Vein endothelial cell (primary cell): Measurements from ENCODE around the gene HNRNPUL2. TPM values are rescaled to one million over a fixed set of nuclear protein-coding genes. Genes with fewer than 3 reads are reported as not detected.

Source experiments
- small RNA-seq: library from RNA; depleted of rRNA; stranded (forward); fragments of <200 nt; gene quantifications from one replicate; pipeline ENCODE3, GENCODE V24; 2012
- total RNA-seq: library from RNA; depleted of rRNA; stranded (reverse); fragments of >200 nt; gene quantifications from 2 replicates; pipeline ENCODE4 v1.2.3, GENCODE V29; 2012

HNRNPUL2 gene
- total RNA-seq = 10.5 and 15.0 TPM in 2 replicates

DNA sequence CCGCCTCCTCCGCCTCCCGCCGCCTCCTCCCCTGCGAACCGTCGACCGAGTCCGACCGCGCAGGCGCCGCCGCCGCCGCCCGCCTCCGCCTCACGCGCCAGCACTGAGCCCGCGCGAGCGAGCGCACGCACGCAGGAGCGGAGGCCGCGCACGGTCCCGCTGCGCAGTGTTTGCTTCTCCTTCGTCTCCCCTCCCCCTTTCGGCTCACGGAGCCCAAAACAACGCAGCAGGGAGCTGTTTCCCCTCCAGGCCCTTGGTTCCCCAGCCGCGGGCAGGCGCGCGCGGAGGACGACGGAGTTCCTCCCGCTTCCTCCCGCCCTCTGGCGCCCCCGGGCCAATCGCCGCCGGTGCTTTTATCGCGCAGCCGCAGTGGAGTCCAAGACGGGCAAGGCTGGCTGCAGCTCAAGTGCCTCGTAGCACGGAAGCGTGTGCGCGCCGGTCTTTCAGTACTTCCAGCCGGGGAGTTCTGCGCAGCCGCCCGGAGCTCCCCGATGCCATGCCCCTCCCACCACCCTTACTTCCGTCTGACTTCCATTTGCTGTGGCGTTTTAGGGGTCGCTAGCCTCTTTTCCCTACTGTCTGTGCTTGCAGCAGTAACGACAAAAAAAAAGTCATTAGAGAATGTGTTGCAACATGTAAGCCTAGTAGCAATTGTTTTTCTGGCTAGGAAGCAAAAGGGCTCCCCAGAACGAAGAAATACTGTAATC, at the start of gene HNRNPUL2:
HNRNPUL2 (minus strand) TSS at position 293 of the 707 bp plus-strand sequence. CDS start 301 bp downstream, outside the sequence.

DNA sequence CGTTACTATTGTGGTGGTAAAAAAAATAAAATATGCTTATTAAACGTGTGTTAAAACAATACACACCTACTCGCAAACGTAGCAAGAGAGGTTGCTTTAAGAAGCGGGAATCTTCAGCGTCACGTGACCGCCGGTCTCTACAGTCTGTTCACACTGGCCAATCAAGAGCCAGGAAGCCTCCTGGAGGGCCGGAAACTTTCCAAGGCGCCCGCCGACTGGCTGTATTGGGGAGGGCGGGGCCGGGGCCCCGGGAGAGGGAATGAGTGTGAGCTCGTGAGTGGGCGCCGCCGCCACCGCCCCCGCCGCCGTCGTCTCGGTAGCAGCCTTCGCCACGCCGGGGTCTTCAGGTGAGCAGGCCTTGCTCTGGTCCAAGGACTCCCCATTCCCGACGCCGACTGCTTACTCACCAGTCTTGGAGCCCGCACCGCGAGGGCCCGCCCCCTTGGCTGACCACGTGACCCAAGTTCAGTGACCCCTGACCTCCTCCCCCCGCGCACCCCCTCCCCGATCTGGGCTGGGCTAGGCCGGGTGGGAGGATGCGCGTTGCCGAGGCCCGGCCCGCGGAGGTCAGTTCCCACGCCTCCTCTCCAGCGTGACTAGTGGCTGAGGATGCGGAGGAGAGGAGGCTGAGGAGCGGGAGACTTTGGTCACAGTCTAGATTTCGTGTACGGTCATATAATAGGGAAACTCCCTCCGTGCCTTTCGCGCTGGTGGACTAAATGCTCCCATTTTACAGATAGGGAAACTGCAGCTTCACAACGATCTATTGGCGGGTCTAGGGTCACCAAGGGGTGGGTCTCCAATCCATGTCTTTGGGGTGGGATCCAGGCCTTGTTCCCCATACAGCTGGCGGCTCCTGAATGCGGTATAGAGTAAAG, 44.1 kb upstream of the HNRNPUL2 start, which contains the start of gene TAF6L:
TAF6L (plus strand) TSS at position 253 of the 878 bp plus-strand sequence. CDS start 4,388 bp downstream, outside the sequence.

DNA sequence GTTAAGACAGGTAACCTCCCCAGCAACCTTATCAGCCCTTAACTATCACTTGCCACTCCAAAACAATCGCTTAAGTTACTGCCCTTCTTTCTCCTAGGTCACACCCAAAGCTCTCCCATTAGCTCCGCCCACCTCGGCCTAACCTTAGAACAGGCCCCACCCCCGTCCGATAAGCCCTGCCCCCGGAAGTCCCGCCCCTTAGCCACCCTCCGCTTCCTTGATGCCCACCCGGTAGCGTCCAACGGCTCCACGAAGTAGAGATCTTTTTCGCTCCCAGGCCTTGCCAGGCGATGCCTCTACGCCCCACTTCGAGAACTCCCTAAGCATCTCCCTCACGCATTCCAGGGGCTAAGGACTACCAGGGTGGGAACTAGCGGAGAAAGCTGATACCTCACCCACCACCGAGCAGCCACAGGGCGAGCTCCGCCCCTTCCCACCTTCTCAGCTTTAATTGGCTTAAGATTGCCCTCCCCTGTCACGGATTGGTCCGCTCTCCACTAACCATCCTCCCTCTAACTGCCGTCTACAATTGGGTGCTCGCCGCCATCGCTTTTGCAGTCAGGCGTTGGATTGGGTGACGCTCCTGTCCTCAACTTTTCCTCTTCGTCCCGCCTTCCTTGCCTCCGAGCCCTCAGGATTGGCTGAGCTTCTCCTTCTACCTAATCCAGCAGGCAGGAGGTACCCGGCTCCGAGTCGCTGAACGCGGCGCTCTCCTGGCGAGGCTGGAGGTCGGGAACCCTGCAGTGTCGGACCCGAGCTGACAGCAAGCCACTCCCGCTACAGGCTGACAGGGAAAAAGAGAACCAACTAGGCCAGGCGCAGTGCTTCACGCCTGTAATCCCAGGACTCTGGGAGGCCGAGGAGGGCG, 26.7 kb upstream of the HNRNPUL2 start, which contains the start of gene ZBTB3:
ZBTB3 (minus strand) TSS at position 425 of the 868 bp plus-strand sequence. CDS start 496 bp downstream, outside the sequence.

DNA sequence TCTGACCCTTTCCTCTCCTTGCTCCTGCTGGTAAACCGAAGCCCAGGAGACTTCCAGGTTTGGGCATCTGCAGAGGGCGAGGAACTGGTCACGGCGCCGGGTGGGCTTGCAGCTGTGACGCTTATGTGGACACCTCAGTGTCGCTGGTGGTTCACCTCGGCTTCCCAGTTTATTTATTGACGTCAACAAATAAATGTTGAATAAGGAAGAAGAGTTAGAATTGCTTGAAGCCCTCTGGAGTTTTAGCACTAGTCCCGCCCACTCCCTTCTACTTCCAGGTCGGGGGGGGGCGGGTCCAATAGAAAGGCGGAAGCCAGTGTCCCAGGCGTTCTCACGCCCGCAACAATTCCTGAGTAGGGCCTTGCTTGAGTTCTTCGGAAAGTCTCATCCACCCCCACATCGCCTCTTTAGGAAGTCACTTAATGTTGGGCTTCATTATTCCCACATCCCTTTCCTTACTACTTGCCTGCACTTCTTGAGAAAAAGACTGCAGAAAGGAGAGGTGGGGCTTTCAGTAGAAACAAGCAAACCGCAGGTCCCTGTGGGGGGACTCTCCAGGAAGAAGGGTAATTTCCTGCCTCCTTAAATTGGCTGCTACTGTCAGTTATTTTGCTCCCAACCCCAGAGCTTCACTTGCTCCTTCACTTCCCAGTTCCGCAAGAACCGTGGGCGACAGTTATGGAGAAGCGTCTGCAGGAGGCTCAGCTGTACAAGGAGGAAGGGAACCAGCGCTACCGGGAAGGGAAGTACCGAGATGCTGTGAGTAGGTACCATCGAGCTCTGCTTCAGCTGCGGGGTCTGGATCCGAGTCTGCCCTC, 1.1 kb upstream of the HNRNPUL2 start, which contains the start of gene TTC9C:
TTC9C (plus strand) TSS at position 316 of the 818 bp plus-strand sequence; CDS start at position 679, 363 bp downstream.

DNA sequence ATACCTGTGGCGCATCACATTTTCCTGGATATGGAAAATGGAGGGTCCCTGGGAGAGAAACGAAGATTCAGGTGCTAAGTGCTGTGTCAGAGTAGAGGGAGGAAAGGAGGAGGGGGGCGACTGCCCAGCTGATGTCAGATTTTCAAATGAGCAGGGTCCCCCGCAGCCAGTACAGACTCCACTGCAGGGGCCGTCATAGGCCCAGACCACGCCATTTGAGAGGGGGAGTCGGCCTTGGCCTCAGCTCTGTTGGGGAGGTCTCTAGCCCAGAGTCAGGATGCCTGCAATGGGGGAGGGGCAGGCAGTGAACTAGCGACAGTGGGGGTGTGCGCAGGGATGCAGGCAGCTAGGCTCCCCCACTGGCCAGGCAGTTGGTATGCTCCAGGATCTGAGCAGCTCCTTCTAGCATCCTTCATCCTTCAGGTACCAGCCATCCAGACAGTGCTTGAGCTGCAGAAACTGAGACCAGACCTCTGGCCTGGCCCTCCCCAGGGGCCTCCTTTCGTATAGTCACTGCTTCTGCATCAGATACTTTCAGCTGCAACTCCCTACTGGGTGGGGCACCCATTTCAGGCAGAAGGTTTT, 19.9 kb downstream of the HNRNPUL2 start, which contains the start of the genes BSCL2 and GNG3:
BSCL2 (minus strand) TSS at position 148 of the 585 bp plus-strand sequence. CDS start 229 bp downstream, outside the sequence.
GNG3 (plus strand) TSS at position 400 of the 585 bp plus-strand sequence. CDS start 620 bp downstream, outside the sequence.

DNA sequence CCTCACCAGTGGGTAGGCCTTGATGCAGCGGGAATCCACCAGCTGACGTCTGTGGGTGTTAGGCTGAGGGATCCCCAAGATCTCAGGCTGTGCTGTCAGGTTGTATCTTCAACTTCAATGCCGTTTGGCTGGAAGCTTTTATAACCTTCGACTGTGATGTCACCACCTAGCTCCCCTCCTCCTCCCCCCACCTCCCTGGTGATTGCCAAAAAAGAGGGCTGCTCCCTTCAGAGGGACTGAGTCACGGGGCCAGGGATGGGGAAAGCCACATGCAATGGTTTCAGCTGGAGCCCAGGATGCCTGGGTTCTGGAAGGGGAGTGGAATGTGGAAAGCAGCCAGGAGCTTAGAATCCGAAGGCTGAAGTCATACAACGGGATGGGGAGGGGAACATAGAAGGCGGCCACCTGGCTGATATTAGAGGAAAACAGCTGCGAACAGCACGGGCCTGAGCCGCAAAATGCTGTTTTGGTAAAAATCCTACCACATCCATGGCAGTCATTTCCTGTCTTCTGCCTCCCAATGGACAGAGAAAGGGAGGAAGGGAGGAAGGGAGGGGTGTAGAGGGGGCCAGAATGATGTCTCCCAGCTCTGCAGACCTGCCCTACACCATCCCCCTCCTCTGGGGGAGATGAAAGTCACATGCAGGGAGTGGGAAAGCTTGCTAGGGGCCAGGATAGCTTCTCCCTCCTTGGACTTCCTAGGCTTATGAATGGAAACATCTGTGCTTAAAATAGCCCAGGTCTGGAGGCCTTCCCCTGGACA, 37.7 kb downstream of the HNRNPUL2 start, which contains the start of gene LRRN4CL:
LRRN4CL (minus strand) TSS at position 110 of the 763 bp plus-strand sequence. CDS start 1,022 bp downstream, outside the sequence.

DNA sequence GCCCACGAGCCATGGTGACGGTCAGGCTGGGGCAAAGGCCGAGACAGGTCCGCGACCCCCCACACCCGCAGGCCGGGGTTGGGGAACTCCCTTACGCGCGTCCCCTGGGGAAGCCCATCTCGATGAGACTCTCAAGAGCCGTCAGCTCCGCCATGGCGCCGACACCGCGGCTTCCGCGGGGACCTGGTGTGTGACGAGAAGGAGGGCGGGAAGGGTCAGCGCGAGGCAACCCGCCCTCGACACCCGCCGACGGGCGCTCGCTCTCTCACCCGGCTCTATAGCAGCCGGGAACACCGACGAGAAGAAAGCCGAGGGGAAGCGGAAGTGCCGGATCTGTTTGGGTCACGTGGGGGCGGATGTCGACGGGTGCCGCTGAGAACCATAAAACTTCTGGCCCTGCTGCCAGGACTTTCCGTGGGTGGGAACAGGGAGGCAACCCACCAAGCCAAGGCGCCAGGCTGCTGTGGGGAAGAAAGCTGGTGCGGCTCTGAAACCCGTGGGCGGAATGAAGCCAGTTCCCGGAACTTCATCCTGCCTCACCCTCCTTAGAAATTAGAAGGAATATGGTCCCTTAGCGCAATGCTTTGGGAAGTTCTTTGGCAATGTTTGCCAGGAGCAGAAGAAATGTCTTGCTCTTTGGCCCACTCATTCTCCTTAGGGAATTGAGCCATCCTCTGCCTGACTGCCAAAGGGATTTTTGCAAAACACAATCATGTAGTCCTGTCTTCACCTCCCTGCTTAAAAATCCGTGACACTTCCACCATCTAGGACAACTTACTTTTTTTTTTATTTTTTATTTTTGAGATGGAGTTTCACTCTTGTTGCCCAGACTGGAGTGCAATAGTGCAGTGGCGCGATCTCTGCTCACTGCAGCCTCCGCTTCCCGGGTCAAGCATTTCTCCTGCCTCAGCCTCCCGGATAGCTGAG, 48.2 kb downstream of the HNRNPUL2 start, which contains the start of gene UBXN1:
UBXN1 (minus strand) TSS at position 304 of the 927 bp plus-strand sequence; CDS start at position 154, 150 bp downstream.

DNA sequence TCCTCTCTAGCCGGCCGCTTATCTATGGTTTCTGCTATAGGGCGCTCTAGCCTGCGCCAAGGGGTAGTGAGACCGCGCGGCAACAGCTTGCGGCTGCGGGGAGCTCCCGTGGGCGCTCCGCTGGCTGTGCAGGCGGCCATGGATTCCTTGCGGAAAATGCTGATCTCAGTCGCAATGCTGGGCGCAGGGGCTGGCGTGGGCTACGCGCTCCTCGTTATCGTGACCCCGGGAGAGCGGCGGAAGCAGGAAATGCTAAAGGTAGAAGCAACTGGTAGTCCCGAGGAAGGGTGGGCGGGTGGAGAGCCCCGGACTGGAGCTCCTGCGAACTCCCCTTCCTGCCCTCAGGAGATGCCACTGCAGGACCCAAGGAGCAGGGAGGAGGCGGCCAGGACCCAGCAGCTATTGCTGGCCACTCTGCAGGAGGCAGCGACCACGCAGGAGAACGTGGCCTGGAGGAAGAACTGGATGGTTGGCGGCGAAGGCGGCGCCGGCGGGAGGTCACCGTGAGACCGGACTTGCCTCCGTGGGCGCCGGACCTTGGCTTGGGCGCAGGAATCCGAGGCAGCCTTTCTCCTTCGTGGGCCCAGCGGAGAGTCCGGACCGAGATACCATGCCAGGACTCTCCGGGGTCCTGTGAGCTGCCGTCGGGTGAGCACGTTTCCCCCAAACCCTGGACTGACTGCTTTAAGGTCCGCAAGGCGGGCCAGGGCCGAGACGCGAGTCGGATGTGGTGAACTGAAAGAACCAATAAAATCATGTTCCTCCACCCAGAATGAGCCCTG, 55.5 kb downstream of the HNRNPUL2 start, which contains the start of the genes LBHD1 and UQCC3:
LBHD1 (minus strand) TSS at position 660 of the 782 bp plus-strand sequence. CDS start 2,236 bp downstream, outside the sequence.
UQCC3 (plus strand) TSS at position 66 of the 782 bp plus-strand sequence; CDS start at position 139, 73 bp downstream.

DNA sequence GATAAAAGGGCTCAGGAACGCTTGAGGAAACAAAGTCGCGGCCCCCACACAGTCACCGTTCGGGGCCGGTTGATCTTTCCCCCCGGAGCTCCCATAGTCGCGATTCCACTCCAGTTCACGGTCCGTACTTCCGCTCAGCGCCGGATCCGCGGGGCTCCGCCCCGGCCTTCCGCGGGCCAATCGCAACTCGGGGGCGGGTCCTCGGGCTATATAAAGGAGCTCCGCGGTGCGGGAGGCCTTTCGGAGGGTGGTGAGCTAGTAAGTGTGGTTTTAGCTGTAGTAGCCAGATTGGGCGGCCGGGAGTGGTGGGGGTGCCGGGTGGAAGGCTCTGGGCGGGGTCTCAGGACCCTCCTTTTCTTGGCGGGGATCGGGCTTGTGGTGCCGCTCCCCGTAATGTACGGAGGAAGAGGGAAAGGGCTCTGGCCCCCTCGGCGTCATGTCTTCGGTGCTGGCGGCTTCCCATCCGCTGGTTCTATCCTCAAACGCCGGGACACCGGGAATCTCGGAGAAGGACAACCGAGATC, 62.1 kb downstream of the HNRNPUL2 start, which contains the start of the genes C11orf98 and CSKMT:
C11orf98 (minus strand) TSS at position 136 of the 524 bp plus-strand sequence; CDS start at position 95, 41 bp downstream.
CSKMT (plus strand) TSS at position 238 of the 524 bp plus-strand sequence. CDS start 568 bp downstream, outside the sequence.

Small RNAs within 50 kb of the gene (small RNA-seq; reads per million reads assigned to genes)
- not detected for gene SNORA57

Other genes with a start within 250 kb of the HNRNPUL2 start
- 544 and 655 TPM in 2 replicates for gene AHNAK, start 180.7 kb downstream of the HNRNPUL2 start, total RNA-seq
- 1,284 and 1,362 TPM in 2 replicates for gene EEF1G, start 153.6 kb downstream of the HNRNPUL2 start, total RNA-seq
- gene TUT1, start 135.9 kb downstream of the HNRNPUL2 start, total RNA-seq = 11.8 and 12.7 TPM in 2 replicates
- 250 and 281 TPM in 2 replicates for gene MTA2, start 125.6 kb downstream of the HNRNPUL2 start, total RNA-seq
- gene EML3, start 114.7 kb downstream of the HNRNPUL2 start, total RNA-seq = 35.7 and 60.8 TPM in 2 replicates
- 5.2 and 5.3 TPM in 2 replicates for gene ROM1, start 114.2 kb downstream of the HNRNPUL2 start, total RNA-seq
- gene B3GAT3, start 105.5 kb downstream of the HNRNPUL2 start, total RNA-seq = 19.9 and 23.5 TPM in 2 replicates
- gene GANAB, start 80.8 kb downstream of the HNRNPUL2 start, total RNA-seq = 223 and 259 TPM in 2 replicates
- gene INTS5, start 74.2 kb downstream of the HNRNPUL2 start, total RNA-seq = 35.1 and 41.2 TPM in 2 replicates
- 35.9 and 43.4 TPM in 2 replicates for gene C11orf98, start 62.2 kb downstream of the HNRNPUL2 start, total RNA-seq
- gene CSKMT, start 62.1 kb downstream of the HNRNPUL2 start, total RNA-seq = 9.5 and 9.7 TPM in 2 replicates
- gene UQCC3, start 55.8 kb downstream of the HNRNPUL2 start, total RNA-seq = 5.9 and 6.1 TPM in 2 replicates
- gene LBHD1, start 55.2 kb downstream of the HNRNPUL2 start, total RNA-seq = 4.2 TPM in 2 replicates
- 88.7 and 147 TPM in 2 replicates for gene UBXN1, start 48.4 kb downstream of the HNRNPUL2 start, total RNA-seq
- gene LRRN4CL, start 37.9 kb downstream of the HNRNPUL2 start, total RNA-seq = 0.19 and 0.33 TPM in 2 replicates
- gene BSCL2, start 20.0 kb downstream of the HNRNPUL2 start, total RNA-seq = 28.7 and 30.2 TPM in 2 replicates
- not detected in 2 replicates for gene GNG3, start 19.8 kb downstream of the HNRNPUL2 start, total RNA-seq
- gene TTC9C, start 1.0 kb upstream of the HNRNPUL2 start, total RNA-seq = 31.0 and 45.9 TPM in 2 replicates
- gene ZBTB3, start 26.7 kb upstream of the HNRNPUL2 start, total RNA-seq = 15.4 and 16.0 TPM in 2 replicates
- gene POLR2G, start 34.1 kb upstream of the HNRNPUL2 start, total RNA-seq = 43.1 and 50.6 TPM in 2 replicates
- 19.9 and 20.9 TPM in 2 replicates for gene TAF6L, start 43.9 kb upstream of the HNRNPUL2 start, total RNA-seq
- 29.1 and 36.3 TPM in 2 replicates for gene TMEM179B, start 59.9 kb upstream of the HNRNPUL2 start, total RNA-seq
- gene TMEM223, start 64.5 kb upstream of the HNRNPUL2 start, total RNA-seq = 12.6 and 14.0 TPM in 2 replicates
- gene NXF1, start 78.0 kb upstream of the HNRNPUL2 start, total RNA-seq = 37.2 and 41.6 TPM in 2 replicates
- 33.0 and 43.1 TPM in 2 replicates for gene STX5, start 104.6 kb upstream of the HNRNPUL2 start, total RNA-seq
- 0.98 TPM in 1 of 2 replicates, not detected in the other for gene TEX54, start 105.4 kb upstream of the HNRNPUL2 start, total RNA-seq
- 44.4 and 47.0 TPM in 2 replicates for gene WDR74, start 112.1 kb upstream of the HNRNPUL2 start, total RNA-seq
- 109 and 145 TPM in 2 replicates for gene SLC3A2, start 153.4 kb upstream of the HNRNPUL2 start, total RNA-seq
- not detected in 2 replicates for gene CHRM1, start 193.9 kb upstream of the HNRNPUL2 start, total RNA-seq